ENCODE results near the gene LRRC14B.

The LRRC14B gene

GRCh38 chr5:169728-170094, 21.6 kb upstream of the LRRC14B start:
- FAIRE-seq (no peak), DNase-seq (ENCODE audit: insufficient read length) (peak; percentile 19)
- TF ChIP-seq TAF1 (IDR thresholded peaks at IDR 0.05; ENCODE audit: borderline replicate concordance, low read depth, low read length) (no peak), POLR2A (IDR thresholded peaks at IDR 0.05; ENCODE audit: low read depth, low read length) (no peak), POLR2AphosphoS5 (IDR thresholded peaks at IDR 0.05; ENCODE audit: low read depth, low read length) (no peak)

GRCh38 chr5:170971-171800, 20.1 kb upstream of the LRRC14B start:
- TF ChIP-seq POLR2AphosphoS5 (IDR thresholded peaks at IDR 0.05; ENCODE audit: low read depth, low read length) (no peak), TAF1 (IDR thresholded peaks at IDR 0.05; ENCODE audit: borderline replicate concordance, low read depth, low read length) (no peak), POLR2A (IDR thresholded peaks at IDR 0.05; ENCODE audit: low read depth, low read length) (no peak)
- no peak for FAIRE-seq
- peak; percentile 16 for DNase-seq (ENCODE audit: insufficient read length)

- FAIRE-seq (no peak), DNase-seq (ENCODE audit: insufficient read length) (peak; percentile 21)
- TF ChIP-seq TAF1 (IDR thresholded peaks at IDR 0.05; ENCODE audit: borderline replicate concordance, low read depth, low read length) (no peak), POLR2A (IDR thresholded peaks at IDR 0.05; ENCODE audit: low read depth, low read length) (no peak), POLR2AphosphoS5 (IDR thresholded peaks at IDR 0.05; ENCODE audit: low read depth, low read length) (no peak)
These were observed 19.4 kb upstream of the LRRC14B start for GRCh38 chr5:171801-172331.

- no peak for TF ChIP-seq POLR2A (IDR thresholded peaks at IDR 0.05; ENCODE audit: low read depth, low read length)
- TF ChIP-seq TAF1 (IDR thresholded peaks at IDR 0.05; ENCODE audit: borderline replicate concordance, low read depth, low read length): no peak
- TF ChIP-seq POLR2AphosphoS5 (IDR thresholded peaks at IDR 0.05; ENCODE audit: low read depth, low read length): no peak
- FAIRE-seq (no peak), DNase-seq (ENCODE audit: insufficient read length) (peak; percentile 8)
These were observed 18.9 kb upstream of the LRRC14B start for GRCh38 chr5:172421-172820.

GRCh38 chr5:172841-173251, 18.4 kb upstream of the LRRC14B start:
- no peak for TF ChIP-seq TAF1 (IDR thresholded peaks at IDR 0.05; ENCODE audit: borderline replicate concordance, low read depth, low read length)
- TF ChIP-seq POLR2AphosphoS5 (IDR thresholded peaks at IDR 0.05; ENCODE audit: low read depth, low read length): no peak
- TF ChIP-seq POLR2A (IDR thresholded peaks at IDR 0.05; ENCODE audit: low read depth, low read length): no peak
- FAIRE-seq: no peak
- peak; percentile 5 for DNase-seq (ENCODE audit: insufficient read length)

GRCh38 chr5:173392-174290, 17.7 kb upstream of the LRRC14B start:
- TF ChIP-seq POLR2AphosphoS5 (IDR thresholded peaks at IDR 0.05; ENCODE audit: low read depth, low read length): no peak
- no peak for TF ChIP-seq TAF1 (IDR thresholded peaks at IDR 0.05; ENCODE audit: borderline replicate concordance, low read depth, low read length)
- TF ChIP-seq POLR2A (IDR thresholded peaks at IDR 0.05; ENCODE audit: low read depth, low read length): no peak
- peak; percentile 2 for DNase-seq (ENCODE audit: insufficient read length)
- FAIRE-seq: no peak

GRCh38 chr5:174291-174600, 17.0 kb upstream of the LRRC14B start:
- DNase-seq (ENCODE audit: insufficient read length) (no peak), FAIRE-seq (no peak)
- TF ChIP-seq POLR2AphosphoS5 (IDR thresholded peaks at IDR 0.05; ENCODE audit: low read depth, low read length): no peak
- TF ChIP-seq TAF1 (IDR thresholded peaks at IDR 0.05; ENCODE audit: borderline replicate concordance, low read depth, low read length): no peak
- no peak for TF ChIP-seq POLR2A (IDR thresholded peaks at IDR 0.05; ENCODE audit: low read depth, low read length)

GRCh38 chr5:174876-175465, 16.3 kb upstream of the LRRC14B start:
- FAIRE-seq (no peak), DNase-seq (ENCODE audit: insufficient read length) (no peak)
- TF ChIP-seq POLR2AphosphoS5 (IDR thresholded peaks at IDR 0.05; ENCODE audit: low read depth, low read length): no peak
- TF ChIP-seq TAF1 (IDR thresholded peaks at IDR 0.05; ENCODE audit: borderline replicate concordance, low read depth, low read length): no peak
- no peak for TF ChIP-seq POLR2A (IDR thresholded peaks at IDR 0.05; ENCODE audit: low read depth, low read length)

GRCh38 chr5:176296-176823, 14.9 kb upstream of the LRRC14B start:
- no peak for FAIRE-seq
- DNase-seq (ENCODE audit: insufficient read length): no peak
- no peak for TF ChIP-seq TAF1 (IDR thresholded peaks at IDR 0.05; ENCODE audit: borderline replicate concordance, low read depth, low read length)
- TF ChIP-seq POLR2AphosphoS5 (IDR thresholded peaks at IDR 0.05; ENCODE audit: low read depth, low read length): no peak
- TF ChIP-seq POLR2A (IDR thresholded peaks at IDR 0.05; ENCODE audit: low read depth, low read length): no peak

- FAIRE-seq (no peak), DNase-seq (ENCODE audit: insufficient read length) (no peak)
- TF ChIP-seq POLR2AphosphoS5 (IDR thresholded peaks at IDR 0.05; ENCODE audit: low read depth, low read length): no peak
- TF ChIP-seq POLR2A (IDR thresholded peaks at IDR 0.05; ENCODE audit: low read depth, low read length): no peak
- TF ChIP-seq TAF1 (IDR thresholded peaks at IDR 0.05; ENCODE audit: borderline replicate concordance, low read depth, low read length): no peak
These were observed 13.2 kb upstream of the LRRC14B start for GRCh38 chr5:178110-178509.

- no peak for DNase-seq (ENCODE audit: insufficient read length)
- FAIRE-seq: no peak
- TF ChIP-seq POLR2A (IDR thresholded peaks at IDR 0.05; ENCODE audit: low read depth, low read length) (no peak), TAF1 (IDR thresholded peaks at IDR 0.05; ENCODE audit: borderline replicate concordance, low read depth, low read length) (no peak), POLR2AphosphoS5 (IDR thresholded peaks at IDR 0.05; ENCODE audit: low read depth, low read length) (no peak)
These were observed 11.9 kb upstream of the LRRC14B start for GRCh38 chr5:179401-179800.
